ENCODE measurements around the gene PCGF3. TPM values are rescaled to one million over a fixed set of nuclear protein-coding genes. Genes with fewer than 3 reads are reported as not detected.

Gene PCGF3
- total and polyA plus RNA-seq, 9 of the 15 experiments (the other 6 are each of a cell fraction or from before 2014, with no cell fraction given) = 2.6 to 46.1 (median 20.3) TPM

- TF ChIP-seq POLR2B (IDR thresholded peaks at IDR 0.05; ENCODE audit: low read depth, partially characterized antibody) = no peak
- TF ChIP-seq NEUROD1 (IDR thresholded peaks at IDR 0.05; ENCODE audit: borderline replicate concordance, low read depth, low read length, partially characterized antibody) = peak; percentile 47
- 0 out of 2 replicates have a peak, but pooled peaks have one; percentile 11 for TF ChIP-seq TEAD4 (IDR thresholded peaks at IDR 0.05; ENCODE audit: low read length)
- no peak for TF ChIP-seq TEAD4 (CRISPR knock-in tag; IDR thresholded peaks at IDR 0.05; ENCODE audit: borderline replicate concordance)
- 0 out of 2 replicates have a peak, but pooled peaks have one; percentile 24 for TF ChIP-seq SMARCE1 (IDR thresholded peaks at IDR 0.05)
- TF ChIP-seq ZNF277 (CRISPR knock-in tag; IDR thresholded peaks at IDR 0.05; ENCODE audit: borderline replicate concordance) = no peak
- TF ChIP-seq SMC3 (conservative IDR thresholded peaks at IDR 0.05; ENCODE audit: insufficient read depth, low read depth, low read length) = peak; percentile 64
- peak in 1 of 2 experiments; percentile 54; a peak in 1 of 4 replicates for TF ChIP-seq TEAD1 (CRISPR knock-in tag; IDR thresholded peaks at IDR 0.05)
- TF ChIP-seq RAD21 (CRISPR knock-in tag; conservative IDR thresholded peaks at IDR 0.05 in 1 of 2, IDR thresholded peaks at IDR 0.05 in 1 of 2) = peak; percentile 8 to 66; a peak in 2 of 4 replicates
- no peak for TF ChIP-seq ZNF324 (CRISPR knock-in tag; IDR thresholded peaks at IDR 0.05)
- TF ChIP-seq NFIC (IDR thresholded peaks at IDR 0.05) = peak; percentile 19; the same call in 1 of the 2 replicates
- TF ChIP-seq, protein P1, sequence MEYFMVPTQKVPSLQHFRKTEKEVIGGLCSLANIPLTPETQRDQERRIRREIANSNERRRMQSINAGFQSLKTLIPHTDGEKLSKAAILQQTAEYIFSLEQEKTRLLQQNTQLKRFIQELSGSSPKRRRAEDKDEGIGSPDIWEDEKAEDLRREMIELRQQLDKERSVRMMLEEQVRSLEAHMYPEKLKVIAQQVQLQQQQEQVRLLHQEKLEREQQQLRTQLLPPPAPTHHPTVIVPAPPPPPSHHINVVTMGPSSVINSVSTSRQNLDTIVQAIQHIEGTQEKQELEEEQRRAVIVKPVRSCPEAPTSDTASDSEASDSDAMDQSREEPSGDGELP (CRISPR knock-in tag; IDR thresholded peaks at IDR 0.05; ENCODE audit: borderline replicate concordance) = peak; percentile 41; the same call in 1 of the 2 replicates
- TF ChIP-seq NRF1 (conservative IDR thresholded peaks at IDR 0.05 in 1 of 2, IDR thresholded peaks at IDR 0.05 in 1 of 2) = 0 out of 4 replicates have a peak, but pooled peaks of 1 of the 2 experiments have one; percentile 10
- TF ChIP-seq, protein P2, sequence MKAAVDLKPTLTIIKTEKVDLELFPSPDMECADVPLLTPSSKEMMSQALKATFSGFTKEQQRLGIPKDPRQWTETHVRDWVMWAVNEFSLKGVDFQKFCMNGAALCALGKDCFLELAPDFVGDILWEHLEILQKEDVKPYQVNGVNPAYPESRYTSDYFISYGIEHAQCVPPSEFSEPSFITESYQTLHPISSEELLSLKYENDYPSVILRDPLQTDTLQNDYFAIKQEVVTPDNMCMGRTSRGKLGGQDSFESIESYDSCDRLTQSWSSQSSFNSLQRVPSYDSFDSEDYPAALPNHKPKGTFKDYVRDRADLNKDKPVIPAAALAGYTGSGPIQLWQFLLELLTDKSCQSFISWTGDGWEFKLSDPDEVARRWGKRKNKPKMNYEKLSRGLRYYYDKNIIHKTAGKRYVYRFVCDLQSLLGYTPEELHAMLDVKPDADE (conservative IDR thresholded peaks at IDR 0.05; ENCODE audit: control insufficient read depth, low read depth, low read length) = no peak; the same call in 1 of the 2 replicates
- no peak for TF ChIP-seq NR4A1 (CRISPR knock-in tag; IDR thresholded peaks at IDR 0.05)
- TF ChIP-seq NR4A1 (tag; IDR thresholded peaks at IDR 0.05) = 0 out of 2 replicates have a peak, but pooled peaks have one; percentile 40
- no peak for TF ChIP-seq ZNF133 (CRISPR knock-in tag; IDR thresholded peaks at IDR 0.05)
- TF ChIP-seq BCOR (IDR thresholded peaks at IDR 0.05) = no peak
- TF ChIP-seq TOE1 (IDR thresholded peaks at IDR 0.05; ENCODE audit: borderline replicate concordance) = no peak
- TF ChIP-seq TOE1 (CRISPR knock-in tag; IDR thresholded peaks at IDR 0.05; ENCODE audit: borderline replicate concordance, low read depth) = peak; percentile 72; the same call in 1 of the 2 replicates
Measured at GRCh38 chr4:683982-684622, 21.5 kb upstream of the PCGF3 start (continued).

All from K562 (cell line).